HFF-Myc (cell line): ENCODE data around the gene SVEP1.
"Not testable (repeated sequence)": the region's sequence is repeated elsewhere in the genome, so short reads cannot be mapped to it uniquely, and the experiment has no call there.

ENCODE experiments used
- DNase-seq: peaks from one replicate; pipeline ENCODE4 v3.0.0-alpha.2; 2011; ENCODE audit warnings: low read depth; ENCODE audit errors: extremely low read depth
- H3K4me3 ChIP-seq: replicated peaks from 2 replicates; pipeline ENCODE4 v1.5.1; 2011; ENCODE audit warnings: low read depth, mild to moderate bottlenecking, control low read depth, low read length
- CTCF ChIP-seq: IDR thresholded peaks from 2 replicates; pipeline ENCODE4 v1.5.1; 2012; ENCODE audit warnings: mild to moderate bottlenecking, low read depth, low read length, control low read depth; ENCODE audit errors: missing control alignments

Gene SVEP1

GRCh38 chr9:110404473-110404872 lies 175.1 kb downstream of the SVEP1 start:
- H3K4me3 ChIP-seq: no peak overlapping the region
- DNase-seq: no peak
- no peak for TF ChIP-seq CTCF

GRCh38 chr9:110399983-110400382 lies 179.6 kb downstream of the SVEP1 start:
- H3K4me3 ChIP-seq: no peak overlapping the region
- DNase-seq: no peak
- TF ChIP-seq CTCF: no peak

GRCh38 chr9:110398992-110399391 lies 180.5 kb downstream of the SVEP1 start:
- not testable (repeated sequence) for DNase-seq, H3K4me3 ChIP-seq

GRCh38 chr9:110391826-110392485 lies 187.6 kb downstream of the SVEP1 start:
- no peak overlapping the region for H3K4me3 ChIP-seq
- TF ChIP-seq CTCF: no peak
- DNase-seq: no peak

- no peak for DNase-seq
- no peak for TF ChIP-seq CTCF
- H3K4me3 ChIP-seq: no peak overlapping the region
Observed at GRCh38 chr9:110389148-110389750, 190.3 kb downstream of the SVEP1 start.

- no peak for DNase-seq
- no peak overlapping the region for H3K4me3 ChIP-seq
- TF ChIP-seq CTCF: no peak
Observed at GRCh38 chr9:110383491-110383890, 196.1 kb downstream of the SVEP1 start.

- no peak for DNase-seq
- TF ChIP-seq CTCF: no peak
- no peak overlapping the region for H3K4me3 ChIP-seq
Observed at GRCh38 chr9:110382731-110383130, 196.8 kb downstream of the SVEP1 start.
